A673 (cell line): Measurements from ENCODE around the gene H6PD. TPM values are rescaled to one million over a fixed set of nuclear protein-coding genes. Genes with fewer than 3 reads are reported as not detected.

ENCODE experiments used
- BruUV-seq: library from RNA; stranded (reverse); fragments of 400-500 nt; replicated peaks from 2 replicates; lab custom pipeline; 2021; lab: Mats Ljungman, UMichigan
- CTCF ChIA-PET: fragments of 300-600 bp; sonication (Branson Sonifier 250); formaldehyde crosslinking; loops from one replicate; lab custom pipeline; 2022; ENCODE audit warnings: antibody characterized with exemption; lab: Charles Lee
- POLR2A ChIA-PET: fragments of 300-600 bp; sonication (Branson Sonifier 250); formaldehyde crosslinking; loops from one replicate; lab custom pipeline; 2022; ENCODE audit warnings: antibody characterized with exemption; ENCODE audit not compliant: low non-redundant PET; lab: Charles Lee
- DNase-seq: peaks from one replicate; pipeline ENCODE4 v3.0.0-alpha.2; 2015; ENCODE audit warnings: low spot score
- H3K27ac ChIP-seq: fragments of 200-600 bp; sonication (generic); 2 replicates; pipeline ENCODE4 v1.5.1; 2016; ENCODE audit warnings: mixed run types, low read depth, mild to moderate bottlenecking, mixed read lengths, antibody characterized with exemption, low read length; ENCODE audit not compliant: poor library complexity, severe bottlenecking
- H3K27me3 ChIP-seq: fragments of 200-600 bp; sonication (generic); replicated peaks from 2 replicates; pipeline ENCODE4 v1.6.1; 2017; ENCODE audit warnings: mixed run types, low read depth, mild to moderate bottlenecking, mixed read lengths, antibody characterized with exemption, low read length; ENCODE audit not compliant: insufficient read depth, poor library complexity
- H3K36me3 ChIP-seq: fragments of 200-600 bp; sonication (generic); 2 replicates; pipeline ENCODE4 v1.6.1; 2016; ENCODE audit warnings: mixed run types, mild to moderate bottlenecking, mixed read lengths, antibody characterized with exemption, low read length; ENCODE audit not compliant: insufficient read depth, poor library complexity, severe bottlenecking
- H3K4me1 ChIP-seq: fragments of 200-600 bp; sonication (generic); 2 replicates; pipeline ENCODE4 v1.6.1; 2017; ENCODE audit warnings: mixed run types, mild to moderate bottlenecking, mixed read lengths, antibody characterized with exemption, low read length; ENCODE audit not compliant: insufficient read depth, poor library complexity, severe bottlenecking
- H3K4me3 ChIP-seq: fragments of 200-600 bp; sonication (generic); 2 replicates; pipeline ENCODE4 v1.5.1; 2016; ENCODE audit warnings: low read depth, mixed run types, mild to moderate bottlenecking, mixed read lengths, low read length; ENCODE audit not compliant: poor library complexity, severe bottlenecking
- H3K9me3 ChIP-seq: fragments of 200-600 bp; sonication (generic); 2 replicates; pipeline ENCODE4 v1.6.1; 2016; ENCODE audit warnings: mixed run types, low read depth, mild to moderate bottlenecking, mixed read lengths, antibody characterized with exemption, low read length; ENCODE audit not compliant: poor library complexity, severe bottlenecking
- CTCF ChIP-seq: fragments of 300-800, 200-600 bp; sonication (generic); conservative IDR thresholded peaks from 2 replicates; pipeline ENCODE4 v1.5.1; 2017; ENCODE audit warnings: low read depth, mild to moderate bottlenecking, antibody characterized with exemption, low read length, moderate library complexity, mixed read lengths
- EZH2 ChIP-seq: fragments of 200-600 bp; sonication (generic); IDR thresholded peaks from 2 replicates; pipeline ENCODE4 v1.6.1; 2017; ENCODE audit warnings: borderline replicate concordance, low read depth, mild to moderate bottlenecking, mixed read lengths, antibody characterized with exemption, low read length; ENCODE audit not compliant: poor library complexity, severe bottlenecking
- intact Hi-C: fragments of 100-400 bp; cut with micrococcal nuclease; formaldehyde crosslinking; loops from one replicate; pipeline ENCODE4 v1.10.0; 2022; ENCODE audit not compliant: unreplicated experiment
- total RNA-seq: library from RNA; stranded (reverse); gene quantifications from 2 replicates; pipeline ENCODE4 v1.2.3, GENCODE V29; 2021

Gene H6PD
- total RNA-seq, 1 experiment from 2014 or later = 6.2 TPM

- Histone ChIP-seq H3K9me3 (no peaks in the 10 kb centered on the region), H3K36me3 (no peaks in the 10 kb centered on the region), H3K27me3 (peaks cover 22% of the 10 kb centered on the region), H3K4me3 (peak overlapping the region; percentile 71), H3K27ac (no peak overlapping the region), H3K4me1 (no peaks in the 10 kb centered on the region)
- ChIA-PET CTCF (interaction anchor here (0.5 to 0.6 kb wide), 2 partner anchors 264 to 297 kb away, joined by 4 to 7 read pairs; no protein-coding TSS in a partner anchor), POLR2A (interaction anchor here (0.6 kb wide), 1 partner anchor 309 kb away, joined by 3 read pairs; no protein-coding TSS in a partner anchor)
- no TSS peak for BruUV-seq
- DNase-seq = no peak
- no peak for TF ChIP-seq CTCF
- TF ChIP-seq EZH2 = no peak
- intact Hi-C loops = no loop called here
These were observed 692 bp upstream of the H6PD start for GRCh38 chr1:9233942-9234222.

DNA sequence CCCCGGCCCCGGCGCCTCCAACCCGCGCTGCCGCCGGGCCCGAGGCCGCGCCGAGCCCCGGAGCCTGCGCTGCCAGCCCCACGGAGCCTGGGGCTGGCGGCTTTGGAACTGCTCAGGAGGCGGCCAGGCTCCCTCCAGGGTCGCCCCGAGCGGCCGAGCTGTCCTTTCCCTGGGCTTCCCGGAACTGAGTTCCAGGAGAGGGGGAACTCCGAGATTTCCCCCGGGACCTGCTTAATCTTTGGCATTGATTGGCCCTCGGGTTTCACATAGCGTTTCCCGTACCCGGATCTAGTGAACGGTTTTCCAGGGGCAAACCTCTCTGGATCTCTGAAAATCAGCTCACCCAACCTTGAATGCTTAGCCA is 504 bp downstream of the H6PD start:
- Histone ChIP-seq H3K27ac (peak overlapping the region; percentile 74), H3K36me3 (no peaks in the 10 kb centered on the region), H3K9me3 (no peaks in the 10 kb centered on the region), H3K27me3 (peaks cover 16% of the 10 kb centered on the region), H3K4me3 (peak overlapping the region; percentile 71), H3K4me1 (no peaks in the 10 kb centered on the region)
- peak; percentile 70 for DNase-seq
- ChIA-PET CTCF (no interaction called here), POLR2A (no interaction called here)
- intact Hi-C loops = no loop called here
- TF ChIP-seq CTCF = no peak
- no peak for TF ChIP-seq EZH2
- no TSS peak for BruUV-seq

DNA sequence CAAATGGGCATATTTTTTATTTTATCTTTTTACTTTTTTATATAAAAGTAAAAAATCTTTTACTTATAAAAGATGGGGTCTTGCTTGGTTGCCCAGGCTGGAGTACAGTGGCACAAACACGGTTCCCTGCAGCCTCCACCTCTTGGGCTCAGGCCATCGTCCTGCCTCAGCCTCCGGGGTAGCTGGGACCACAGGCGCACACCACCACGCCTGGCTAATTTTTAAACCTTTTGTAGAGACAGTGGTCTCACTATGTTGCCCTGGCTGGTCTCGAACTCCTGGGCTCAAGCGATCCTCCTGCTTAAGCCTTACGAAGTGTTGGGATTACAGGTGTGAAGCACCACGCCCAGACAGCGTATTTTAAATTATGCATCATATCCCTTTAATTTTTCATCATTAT is 986 bp downstream of the H6PD start:
- H3K9me3 ChIP-seq = no peaks in the 10 kb centered on the region
- no peaks in the 10 kb centered on the region for H3K36me3 ChIP-seq
- ChIA-PET POLR2A (no interaction called here), CTCF (no interaction called here)
- BruUV-seq = TSS peak; percentile 51
- TF ChIP-seq CTCF (no peak), EZH2 (no peak)
- DNase-seq = no peak
- intact Hi-C loops = no loop called here
- no peak overlapping the region for H3K27ac ChIP-seq
- peak overlapping the region; percentile 71 for H3K4me3 ChIP-seq
- H3K27me3 ChIP-seq = peaks cover 16% of the 10 kb centered on the region
- no peaks in the 10 kb centered on the region for H3K4me1 ChIP-seq
